Suppressor macrophage (primary cell): ENCODE results near the gene PIWIL4.

ENCODE experiments used
- DNase-seq, 4 experiments: peaks; one replicate each; pipeline ENCODE4 v3.0.0-alpha.2; 2020 to 2022

The PIWIL4 gene

DNA sequence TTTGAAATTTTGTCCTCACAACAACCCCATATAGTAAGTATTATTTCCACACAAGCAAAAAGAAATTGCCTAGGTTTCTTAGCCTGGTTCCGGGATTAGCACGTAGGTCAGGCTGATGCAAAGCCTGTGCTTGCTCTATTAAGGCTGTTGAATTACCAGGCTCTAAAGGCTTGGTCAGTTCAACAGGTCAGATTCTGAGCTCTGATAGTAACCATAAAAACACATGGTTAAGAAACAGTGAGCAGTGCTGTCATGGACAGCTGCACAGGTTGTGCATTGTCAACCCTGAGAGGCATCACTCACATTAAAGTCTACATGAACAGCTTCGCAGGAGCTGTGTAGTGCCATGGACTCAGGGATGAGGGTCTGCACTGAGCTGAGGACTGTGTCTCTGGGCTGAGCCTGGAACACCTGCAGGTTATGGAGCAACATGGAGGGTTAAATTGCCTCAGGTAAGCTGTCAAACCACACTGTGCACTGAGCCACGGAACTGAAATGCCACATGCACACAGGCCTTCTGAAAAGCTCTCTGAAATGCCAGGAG is 98.0 kb downstream of the PIWIL4 start:
- DNase-seq, result no peak

DNA sequence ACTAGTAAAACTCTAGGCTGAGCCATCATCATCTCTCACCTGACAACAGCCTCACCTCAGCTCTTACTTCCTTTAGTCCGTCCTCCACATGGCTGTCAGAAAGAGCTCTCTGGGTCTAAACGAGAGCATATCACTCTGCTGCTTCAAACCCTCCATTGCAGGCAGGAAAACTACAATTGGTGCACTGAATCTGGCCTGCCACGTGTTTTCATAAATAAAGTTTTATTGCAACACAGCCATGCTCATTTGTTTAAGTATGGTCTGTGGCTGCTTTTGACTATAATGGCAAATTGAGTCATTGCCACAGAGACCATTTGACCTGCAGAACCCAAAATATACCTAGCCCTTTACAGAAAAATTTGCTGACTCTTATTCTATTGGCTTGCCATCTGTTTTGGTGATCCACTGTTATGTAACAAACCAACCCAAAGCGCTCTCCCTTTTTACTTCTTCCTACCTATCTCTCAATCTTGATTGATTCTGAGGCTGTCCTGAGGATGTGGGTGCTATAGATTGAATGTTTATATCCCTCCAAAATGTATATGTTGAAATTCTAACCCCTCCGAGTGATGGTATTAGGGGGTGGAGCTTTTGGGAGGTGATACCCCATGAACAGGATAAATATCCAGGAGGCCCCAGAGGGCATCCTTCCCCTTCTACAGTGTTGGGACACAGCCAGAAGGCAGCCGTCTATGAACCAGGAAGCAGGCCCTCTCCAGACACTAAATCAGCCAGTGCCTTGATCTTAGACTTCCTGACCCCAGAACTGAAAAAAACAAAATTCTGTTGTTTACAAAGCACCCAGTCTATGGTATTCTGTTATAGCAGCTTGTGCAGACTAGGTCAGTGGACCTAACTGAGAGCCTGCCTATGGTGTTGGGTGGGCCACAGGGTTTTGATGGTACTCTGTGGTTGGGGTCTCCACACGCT is 99.9 kb downstream of the PIWIL4 start:
- DNase-seq, result no peak

DNA sequence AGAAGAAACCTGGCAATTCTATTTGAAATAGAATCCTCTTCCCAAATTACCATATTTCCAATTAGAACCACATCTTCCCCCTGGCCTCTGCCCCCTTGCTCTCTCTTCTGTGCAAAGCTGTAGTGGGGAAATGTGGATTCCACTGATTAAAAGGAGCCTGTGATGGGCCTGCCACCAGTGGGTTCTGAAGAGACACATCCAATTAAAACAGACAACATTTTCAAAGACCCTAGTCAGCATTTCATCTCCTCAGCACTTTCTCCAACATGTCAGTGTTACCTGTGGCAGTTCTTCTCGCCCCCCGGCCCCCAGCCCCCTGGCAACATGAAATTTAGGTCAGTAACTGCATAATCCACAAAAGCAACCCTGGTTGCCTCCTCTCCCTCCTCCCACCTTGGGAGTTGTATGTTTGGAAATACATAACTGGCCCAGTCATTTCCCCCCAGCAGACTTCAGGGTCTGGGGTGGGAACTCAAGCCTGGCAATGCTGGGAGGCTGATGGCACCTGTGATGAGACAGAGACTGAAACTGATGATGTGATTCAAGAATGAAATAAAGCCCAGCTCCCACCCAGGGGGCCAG is 101.1 kb downstream of the PIWIL4 start:
- DNase-seq, result no peak

DNA sequence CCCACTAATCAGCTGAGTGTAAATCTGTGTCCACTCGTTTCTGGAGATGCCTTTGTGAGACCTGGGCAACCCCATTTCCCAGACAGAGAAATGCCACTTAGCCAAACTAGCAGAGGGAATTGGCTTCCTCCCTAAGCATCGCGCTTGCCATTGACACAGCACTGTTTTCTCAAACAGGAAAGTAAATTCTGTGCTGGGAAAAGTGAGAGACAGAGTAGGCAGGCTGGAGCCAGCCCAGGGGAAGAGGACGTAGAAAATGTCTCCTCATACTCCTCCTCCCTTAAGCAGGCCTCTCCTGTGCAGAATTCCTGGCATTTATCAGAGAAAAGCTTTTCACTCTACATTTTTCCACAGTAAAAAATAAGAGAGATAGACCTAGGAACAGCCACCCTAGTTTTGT is 101.9 kb downstream of the PIWIL4 start:
- no peak for DNase-seq
